Activated CD4-positive, alpha-beta T cell treated with anti-CD3 and anti-CD28 coated beads, Interleukin-2, Interleukin-4, amounts not matched to agents 100 ng/mL and 50 ng/mL, durations not matched to agents 16 hours and 8 hours (primary cell): ENCODE results near the gene SRSF2.
"Not testable (repeated sequence)": the region's sequence is repeated elsewhere in the genome, so short reads cannot be mapped to it uniquely, and the experiment has no call there.

Experiments
- DNase-seq: peaks from one replicate; pipeline ENCODE4 v3.0.0-alpha.2; 2020; ENCODE audit warnings: low spot score

SRSF2 gene

DNA sequence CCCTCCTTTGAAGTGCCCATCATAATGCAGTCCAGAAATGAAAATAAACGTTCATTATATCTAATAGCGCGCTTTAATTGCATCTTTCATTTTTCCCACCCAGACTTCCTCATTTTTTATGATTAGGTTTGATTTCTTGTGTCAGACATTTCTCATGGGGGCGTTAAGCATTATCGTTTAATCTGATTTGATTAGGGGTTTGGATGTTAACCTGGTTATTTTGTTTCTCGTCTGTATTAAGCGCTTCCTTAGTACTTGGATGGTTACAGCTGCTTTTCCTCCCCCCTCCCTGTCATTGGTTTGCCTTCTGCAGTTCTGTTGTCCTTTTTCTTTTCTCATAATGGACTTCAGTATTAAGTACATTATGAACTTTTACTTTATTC is 1.3 kb upstream of the SRSF2 start:
- DNase-seq, result no peak

DNA sequence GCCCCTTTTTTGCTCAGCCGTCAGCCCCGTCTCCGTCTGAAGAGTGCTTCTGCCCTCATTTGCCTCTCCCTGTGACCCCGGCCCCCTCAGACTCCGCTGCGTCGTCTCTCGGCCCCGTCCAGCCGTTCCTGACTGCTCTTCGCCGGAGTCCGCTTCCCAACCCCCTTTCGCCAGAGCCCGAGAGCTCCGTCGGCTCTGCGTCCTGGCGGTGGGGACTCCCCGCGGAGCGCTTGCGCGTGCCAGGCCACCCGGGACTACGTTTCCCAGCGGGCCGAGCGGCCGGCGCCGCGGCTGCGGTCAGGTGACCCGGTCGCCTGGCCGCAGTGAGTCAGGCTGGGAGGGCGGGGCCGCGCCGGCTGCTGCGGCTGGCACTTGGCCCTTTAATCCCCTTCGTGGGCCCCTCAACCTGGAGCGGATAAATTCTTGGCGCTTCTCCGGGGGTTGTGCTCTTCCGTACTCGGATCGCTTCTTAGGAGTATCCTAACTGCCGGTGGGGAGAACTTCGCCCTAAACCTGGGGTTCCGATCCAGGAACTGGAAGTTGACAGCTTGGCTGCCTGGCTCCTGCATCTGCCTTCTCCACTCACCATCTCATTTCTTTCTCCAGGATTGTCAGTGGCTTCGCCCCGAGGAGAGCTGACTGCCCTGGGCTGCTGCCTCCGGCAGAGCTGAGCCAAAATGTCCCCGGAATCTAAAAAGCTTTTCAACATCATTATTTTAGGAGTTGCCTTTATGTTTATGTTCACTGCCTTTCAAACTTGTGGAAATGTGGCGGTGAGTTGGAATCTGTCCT is 741 bp upstream of the SRSF2 start, which contains the start of gene MFSD11:
MFSD11 (plus strand) TSS at position 444 of the 792 bp plus-strand sequence; CDS start at position 678, 234 bp downstream.
- peak; percentile 94 for DNase-seq

DNA sequence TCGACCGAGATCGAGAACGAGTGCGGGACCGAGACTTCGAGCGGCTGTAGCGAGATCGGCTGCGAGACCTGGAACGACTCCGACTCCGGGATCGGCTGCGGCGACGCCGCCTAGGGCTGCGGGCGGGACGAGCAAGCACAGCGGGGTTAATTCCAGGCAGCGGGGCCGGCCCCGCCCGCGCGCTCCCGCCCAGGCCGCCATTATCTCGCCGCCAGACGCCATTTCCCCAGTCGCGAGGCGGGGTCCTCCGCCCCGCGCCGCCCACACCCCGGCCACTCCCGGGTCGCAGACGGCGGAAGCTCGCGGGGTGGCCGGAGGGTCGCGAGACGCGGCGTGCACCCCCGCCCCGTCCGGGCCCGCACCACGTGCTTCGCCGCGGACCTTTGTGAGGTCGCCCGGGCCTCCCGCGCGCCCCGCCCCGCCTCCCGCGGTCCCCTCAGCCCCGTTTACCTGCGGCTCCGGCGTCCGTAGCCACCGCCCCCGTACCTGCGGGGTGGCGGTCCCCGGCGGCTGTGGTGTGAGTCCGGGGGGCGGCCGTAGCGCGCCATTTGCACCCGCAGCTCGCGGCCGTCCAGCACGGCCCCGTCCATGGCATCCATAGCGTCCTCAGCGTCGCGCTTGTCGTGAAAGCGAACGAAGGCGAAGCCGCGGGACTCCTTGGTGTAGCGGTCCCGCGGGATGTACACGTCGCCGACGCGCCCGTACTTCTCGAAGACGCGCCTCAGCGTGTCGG is 616 bp downstream of the SRSF2 start:
- peak; percentile 62 for DNase-seq

DNA sequence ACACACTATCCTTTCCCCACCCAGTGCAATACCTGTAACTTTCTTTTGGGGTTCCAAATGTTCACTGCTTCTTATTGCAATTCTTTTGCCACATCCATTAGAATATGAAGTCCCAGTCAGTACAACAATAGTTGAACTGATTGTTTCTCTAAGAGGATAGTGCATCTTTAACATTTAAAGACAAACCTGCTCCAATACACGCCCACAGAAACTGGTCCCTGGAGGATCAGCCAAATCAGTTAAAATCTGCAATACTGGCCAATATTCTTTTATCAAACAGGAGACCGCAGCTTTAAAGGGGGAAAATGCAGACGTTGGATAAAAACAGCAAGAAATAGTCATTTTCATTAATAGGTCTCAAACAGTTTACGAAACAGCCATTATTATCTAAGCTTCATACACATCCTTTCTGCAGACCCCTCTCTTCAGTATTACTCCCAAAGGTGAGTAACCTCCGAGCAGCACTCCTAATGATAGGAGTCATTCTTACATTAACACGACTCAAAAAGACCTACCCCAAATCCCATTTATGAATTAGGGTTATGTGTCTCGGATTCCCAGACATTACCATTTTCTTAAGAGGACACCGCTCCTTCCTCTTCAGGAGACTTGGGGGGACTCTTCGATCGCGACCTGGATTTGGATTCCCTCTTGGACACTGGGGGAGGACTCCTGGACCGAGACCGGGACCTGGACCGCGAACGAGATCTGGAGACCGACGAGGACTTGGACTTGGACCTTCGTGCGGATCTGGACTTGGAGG is 1.4 kb downstream of the SRSF2 start:
- DNase-seq, result no peak

DNA sequence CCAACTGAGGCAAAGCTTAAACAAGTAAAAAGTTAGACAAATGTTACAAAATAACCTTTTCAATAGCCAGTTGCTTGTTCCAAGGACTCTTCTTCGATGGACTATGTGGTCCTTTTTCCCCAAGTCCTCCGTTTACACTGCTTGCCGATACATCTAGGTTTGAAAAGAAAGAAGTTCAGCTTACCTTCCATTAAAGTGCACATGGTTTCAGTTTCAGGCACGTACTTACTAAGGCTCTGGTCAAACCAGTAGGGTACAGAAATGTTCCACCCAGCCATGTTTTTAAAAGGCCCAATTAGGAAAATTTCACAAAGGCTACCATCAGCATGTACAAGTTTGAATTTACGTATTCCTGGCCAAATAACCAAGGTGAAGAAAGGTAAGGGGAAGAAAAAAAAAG is 2.1 kb downstream of the SRSF2 start:
- peak; percentile 58 for DNase-seq

DNA sequence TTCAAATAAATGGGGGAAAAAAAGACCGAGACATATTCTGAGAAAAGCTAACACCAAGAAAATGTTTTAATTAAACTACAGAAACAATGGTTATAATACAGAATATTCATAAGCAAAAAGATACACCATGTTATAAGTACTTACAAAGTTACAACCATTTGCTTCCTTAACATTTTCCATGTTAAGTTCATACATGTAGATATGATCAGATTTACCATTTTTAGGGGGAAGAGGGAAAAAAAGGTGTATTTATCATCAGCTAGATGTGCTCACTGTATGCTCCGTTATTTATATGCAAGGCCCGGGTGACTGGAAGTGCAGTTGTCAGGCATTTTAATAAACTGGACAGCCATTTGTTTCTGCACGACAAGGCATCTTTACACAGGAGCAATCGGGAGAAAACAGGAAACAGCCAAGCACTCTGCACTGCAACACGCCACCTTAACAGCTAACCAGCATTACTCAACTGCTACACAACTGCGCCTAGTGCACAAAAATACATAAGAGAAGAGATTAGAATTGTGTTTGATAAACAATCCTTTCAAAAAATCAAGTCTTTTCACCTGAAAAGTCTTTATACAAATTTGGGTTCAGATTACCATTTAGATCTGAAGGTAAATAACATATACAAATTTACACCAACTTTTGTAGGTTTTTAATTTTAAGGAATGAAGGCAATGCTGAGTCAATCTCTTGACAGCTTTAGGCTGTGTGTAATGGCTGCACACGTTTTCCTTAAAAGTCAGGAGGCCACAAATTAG is 2.9 kb downstream of the SRSF2 start:
- DNase-seq, result no peak

DNA sequence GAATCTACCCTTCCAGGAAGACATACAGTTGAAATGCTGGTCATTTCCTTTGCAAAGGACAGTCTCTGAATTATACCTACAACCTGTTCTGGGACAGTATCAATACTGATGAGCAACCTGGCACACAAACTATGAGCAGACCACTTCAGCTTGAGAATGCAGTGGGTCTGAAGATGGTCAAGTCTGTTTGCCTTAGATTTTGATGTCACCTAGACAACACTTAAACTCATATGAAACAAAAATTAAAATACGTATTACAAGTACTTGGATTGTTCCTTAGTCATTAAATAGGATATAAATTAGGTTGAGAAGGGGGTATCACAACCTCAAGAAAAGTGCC is 3.5 kb downstream of the SRSF2 start:
- no peak for DNase-seq

DNA sequence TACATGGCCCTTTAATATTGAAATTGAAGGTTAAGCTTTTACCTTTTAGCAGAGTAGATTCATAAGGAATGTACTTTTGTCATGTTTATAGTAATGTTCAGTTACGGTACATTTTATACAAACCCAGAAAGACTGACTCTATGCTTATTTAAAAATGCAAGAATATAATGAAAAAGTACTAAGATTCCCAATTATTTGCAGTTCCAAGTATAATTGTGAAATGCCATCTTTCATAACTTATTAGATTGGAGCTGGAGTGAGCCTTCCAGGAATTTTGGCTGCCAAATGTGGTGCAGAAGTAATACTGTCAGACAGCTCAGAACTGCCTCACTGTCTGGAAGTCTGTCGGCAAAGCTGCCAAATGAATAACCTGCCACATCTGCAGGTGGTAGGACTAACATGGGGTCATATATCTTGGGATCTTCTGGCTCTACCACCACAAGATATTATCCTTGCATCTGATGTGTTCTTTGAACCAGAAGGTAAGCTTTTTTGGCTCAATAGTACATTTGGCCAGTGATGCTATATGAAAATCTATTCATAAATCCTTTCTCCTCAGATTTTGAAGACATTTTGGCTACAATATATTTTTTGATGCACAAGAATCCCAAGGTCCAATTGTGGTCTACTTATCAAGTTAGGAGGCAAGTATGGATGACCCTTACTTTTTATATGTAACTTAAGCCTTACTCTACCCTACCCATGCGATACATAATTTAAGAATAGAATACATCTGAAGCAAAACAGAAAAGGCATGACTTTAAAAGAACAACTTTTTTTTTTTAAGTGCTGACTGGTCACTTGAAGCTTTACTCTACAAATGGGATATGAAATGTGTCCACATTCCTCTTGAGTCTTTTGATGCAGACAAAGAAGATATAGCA is 4.2 kb downstream of the SRSF2 start:
- no peak for DNase-seq

DNA sequence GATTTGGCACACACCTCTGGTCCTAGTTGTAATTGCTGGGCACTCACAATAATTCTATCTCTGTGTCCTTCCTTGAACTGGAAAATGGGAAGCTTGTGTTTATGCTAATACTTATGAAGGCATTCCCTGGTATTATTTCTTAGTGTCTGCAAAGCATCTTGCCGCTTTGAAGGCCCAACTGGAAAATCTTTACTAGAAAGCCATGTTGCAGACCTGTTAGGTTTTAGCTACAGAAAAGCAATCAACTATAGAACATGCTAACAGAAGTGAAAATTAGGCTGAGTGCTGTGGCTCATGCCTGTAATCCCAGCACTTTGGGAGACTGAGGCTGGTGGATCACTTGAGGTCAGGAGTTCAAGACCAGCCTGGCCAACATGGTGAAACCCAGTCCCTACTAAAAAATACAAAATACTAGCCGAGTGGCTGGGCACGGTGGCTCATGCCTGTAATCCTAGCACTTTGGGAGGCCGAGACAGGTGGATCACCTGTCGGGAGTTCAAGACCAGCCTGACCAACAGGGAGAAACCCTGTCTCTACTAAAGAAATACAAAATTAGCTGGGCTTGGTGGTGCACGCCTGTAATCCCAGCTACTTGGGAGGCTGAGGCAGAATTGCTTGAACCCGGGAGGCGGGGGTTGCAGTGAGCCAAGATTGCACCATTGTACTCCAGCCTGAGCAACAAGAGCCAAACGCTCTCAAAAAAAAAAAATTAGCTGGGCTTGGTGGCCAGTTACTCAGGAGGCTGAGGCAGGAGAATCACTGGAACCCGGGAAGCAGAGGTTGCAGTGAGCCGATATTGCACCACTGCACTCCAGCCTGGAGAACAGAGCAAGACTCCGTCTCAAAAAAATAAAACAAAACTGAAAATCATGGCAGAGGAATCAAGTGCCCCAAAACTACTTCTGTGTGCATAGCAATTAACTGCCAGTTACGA is 5.1 kb downstream of the SRSF2 start:
- DNase-seq, result not testable (repeated sequence)

DNA sequence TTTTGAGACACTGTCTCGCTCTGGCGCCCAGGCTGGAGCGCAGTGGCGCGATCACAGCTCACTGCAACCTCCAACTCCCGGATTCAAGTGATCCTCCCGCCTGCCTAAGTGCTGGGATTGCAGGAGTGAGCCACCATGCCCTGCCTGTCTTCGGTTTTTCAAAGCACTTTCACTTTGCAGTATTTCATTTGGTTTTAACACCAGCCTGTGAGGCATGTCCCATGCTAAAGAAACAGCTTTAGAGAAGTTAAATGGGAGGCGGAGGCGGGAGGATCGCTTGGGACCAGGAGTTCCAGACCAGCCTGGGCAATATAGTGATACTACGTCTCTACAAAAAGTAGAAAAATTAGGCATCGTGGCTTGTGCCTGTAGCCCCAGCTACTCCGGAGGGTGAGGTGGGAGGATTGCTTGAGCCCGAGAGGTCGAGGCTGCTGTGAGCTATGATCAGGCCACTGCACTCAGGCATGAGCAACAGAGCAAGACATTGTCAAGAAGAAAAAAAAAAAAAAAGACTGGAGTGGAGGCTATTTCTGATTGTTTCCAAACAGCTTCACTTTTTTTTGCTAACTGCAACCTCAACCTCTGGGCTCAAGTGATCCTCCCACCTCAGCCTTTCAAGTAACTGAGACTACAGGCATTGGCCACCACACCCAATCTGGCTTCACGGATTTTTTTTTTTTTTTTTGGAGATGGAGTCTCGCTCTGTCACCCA is 9.2 kb downstream of the SRSF2 start:
- no peak for DNase-seq

DNA sequence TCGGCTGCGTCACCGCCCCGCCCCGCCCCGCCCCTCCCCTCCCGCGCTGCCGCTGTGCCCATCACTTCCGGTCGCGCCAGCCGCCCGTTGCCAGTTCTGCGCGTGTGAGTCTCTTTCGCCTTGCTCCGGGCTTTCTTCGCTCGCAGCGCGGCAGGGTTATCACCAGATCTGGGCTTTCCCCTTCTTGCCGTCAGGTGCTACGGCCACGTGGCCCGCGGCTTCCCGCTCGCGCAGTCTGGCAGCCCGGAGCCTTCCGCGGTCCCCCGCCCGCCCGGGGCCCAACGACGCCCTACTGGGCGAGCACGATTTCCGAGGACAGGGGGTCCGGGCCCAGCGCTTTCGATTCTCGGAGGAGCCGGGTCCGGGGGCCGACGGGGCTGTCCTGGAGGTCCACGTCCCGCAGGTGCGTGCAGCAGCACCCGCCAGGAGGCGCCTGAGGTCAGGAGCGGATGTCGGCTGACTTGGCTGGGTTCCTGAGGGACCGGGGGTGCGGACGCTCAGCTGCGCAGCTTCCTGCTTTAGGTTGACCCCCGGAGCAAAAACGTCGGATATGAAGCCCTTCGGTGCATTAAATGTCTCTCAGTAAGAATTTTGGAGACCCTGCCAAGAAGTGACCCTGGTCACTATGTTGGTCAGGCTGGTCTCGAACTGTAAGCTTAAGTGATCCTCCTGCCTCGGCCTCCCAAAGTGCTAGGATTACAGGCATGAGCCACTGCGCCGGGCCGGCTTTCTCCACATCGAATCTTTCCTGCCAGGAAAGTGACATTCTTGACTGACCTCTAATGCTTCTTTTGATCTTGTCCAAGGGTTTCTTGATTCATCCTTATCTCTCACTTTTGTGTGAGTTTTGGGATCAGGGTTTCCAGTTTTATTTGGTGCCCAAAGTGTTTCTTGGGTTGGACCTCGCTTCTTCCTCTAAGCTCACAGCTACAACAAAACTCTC is 10.1 kb downstream of the SRSF2 start, which contains the start of gene METTL23:
METTL23 (plus strand) TSS at position 64 of the 943 bp plus-strand sequence. CDS start 2,872 bp downstream, outside the sequence.
- peak; percentile 78 for DNase-seq

DNA sequence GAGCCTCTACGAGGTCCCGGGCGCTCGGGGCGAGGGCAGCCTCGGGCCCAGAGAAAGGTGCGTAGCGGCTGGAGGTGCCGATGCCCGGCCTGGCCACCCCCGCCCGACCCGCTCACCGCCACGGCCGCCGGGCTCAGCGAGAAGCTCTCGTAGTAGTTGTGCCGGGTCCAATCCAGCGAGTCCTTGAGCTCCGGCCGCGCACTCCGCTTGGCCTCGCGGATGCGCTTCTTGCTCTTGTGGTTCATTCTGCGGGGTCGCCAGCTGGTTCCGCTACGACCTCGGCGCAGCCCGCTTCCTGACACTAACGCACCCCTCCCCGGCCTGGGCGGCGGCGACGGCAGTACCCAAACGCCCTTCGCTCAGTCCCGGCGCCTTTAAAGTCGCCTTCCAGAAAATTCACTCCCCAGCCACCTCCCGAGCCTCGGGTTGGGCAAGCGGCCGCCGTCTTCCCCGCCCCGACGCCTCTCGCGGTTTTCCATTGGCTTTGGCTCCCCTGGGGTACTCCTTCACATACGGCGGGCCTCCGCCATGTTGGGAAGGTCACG is 10.8 kb downstream of the SRSF2 start, which contains the start of gene JMJD6:
JMJD6 (minus strand) TSS at position 376 of the 545 bp plus-strand sequence; CDS start at position 245, 131 bp downstream.
- DNase-seq, result peak; percentile 99

DNA sequence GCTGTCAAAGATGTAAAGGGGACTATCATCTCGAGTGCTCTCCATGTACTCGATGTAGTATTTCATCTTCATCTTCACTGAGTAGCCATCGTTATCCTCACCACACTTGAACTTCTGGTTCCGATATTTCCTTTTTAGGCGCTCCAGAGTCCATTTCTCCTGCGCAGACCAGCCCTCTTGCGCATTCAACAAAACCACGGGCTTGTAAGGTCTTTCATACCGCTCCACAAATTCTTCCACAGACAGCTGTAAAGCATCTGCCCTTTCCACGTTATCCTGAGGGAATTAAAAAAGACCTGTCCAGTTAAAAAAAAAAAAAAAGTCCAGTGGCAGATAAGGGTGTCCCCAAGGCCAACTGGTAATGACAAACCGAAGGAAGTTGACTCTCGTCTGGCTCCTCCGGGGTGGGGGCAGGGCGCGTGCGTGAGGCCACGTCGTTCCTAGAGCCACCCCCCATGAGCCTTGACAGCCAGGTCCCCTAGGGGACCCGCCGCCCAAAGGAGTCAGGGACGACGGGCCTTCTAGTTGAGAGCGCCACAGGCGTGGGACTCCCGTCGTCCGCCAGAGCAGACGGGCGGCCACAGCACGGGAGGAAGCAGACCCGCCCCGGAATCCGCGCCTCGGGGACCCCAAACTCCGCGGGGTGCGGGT is 11.4 kb downstream of the SRSF2 start:
- peak; percentile 73 for DNase-seq

DNA sequence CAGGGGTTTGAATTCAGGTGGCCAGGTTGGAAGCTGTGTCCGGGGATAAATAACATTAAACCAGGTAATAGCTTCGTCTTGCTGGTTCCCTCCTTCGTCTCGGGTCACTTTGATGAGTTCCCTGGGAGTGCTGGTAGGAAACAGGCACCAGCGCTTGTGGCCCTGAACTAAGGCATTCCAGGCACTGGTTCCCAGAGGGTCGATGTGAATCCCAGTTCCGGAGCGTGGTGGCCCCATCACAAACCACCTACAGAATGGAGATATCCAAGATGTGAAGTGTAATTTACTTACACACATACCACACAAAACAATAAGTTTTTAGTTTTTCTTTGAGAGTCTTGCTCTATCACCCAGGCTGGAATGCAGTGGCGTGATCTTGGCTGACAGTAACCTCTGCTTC is 13.3 kb downstream of the SRSF2 start:
- no peak for DNase-seq

DNA sequence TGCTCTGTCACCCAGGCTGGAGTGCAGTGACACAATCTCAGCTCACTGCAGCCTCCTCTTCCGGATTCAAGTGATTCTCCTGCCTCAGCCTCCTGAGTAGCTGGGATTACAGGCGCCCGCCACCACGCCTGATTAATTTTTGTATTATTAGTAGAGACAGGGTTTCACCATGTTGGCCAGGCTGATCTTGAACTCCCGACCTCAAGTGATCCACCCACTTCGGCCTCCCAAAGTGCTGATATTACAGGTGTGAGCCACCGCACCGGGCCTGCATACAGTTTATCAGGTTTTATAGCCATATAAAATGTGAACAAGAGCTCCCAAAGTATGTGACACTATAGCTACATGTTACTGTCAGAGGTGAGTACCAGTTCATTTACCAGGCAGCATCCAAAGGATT is 14.2 kb downstream of the SRSF2 start:
- not testable (repeated sequence) for DNase-seq

DNA sequence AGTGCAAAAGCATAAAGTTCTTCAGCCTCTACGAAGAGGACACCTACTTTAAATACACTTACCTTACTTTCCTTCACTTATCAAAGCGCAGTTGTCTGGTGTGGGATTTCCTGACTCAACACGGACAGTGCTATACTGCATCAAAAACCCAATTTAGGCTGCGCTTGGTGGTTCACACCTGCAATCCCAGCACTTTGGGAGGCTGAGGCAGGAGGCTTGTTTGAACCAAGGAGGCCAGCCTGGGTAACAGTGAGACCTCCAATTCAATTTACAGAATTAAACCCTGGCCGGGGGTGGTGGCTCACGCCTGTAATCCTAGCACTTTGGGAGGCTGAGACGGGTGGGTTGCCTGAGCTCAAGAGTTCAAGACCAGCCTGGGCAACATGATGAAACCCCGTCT is 14.9 kb downstream of the SRSF2 start:
- no peak for DNase-seq

DNA sequence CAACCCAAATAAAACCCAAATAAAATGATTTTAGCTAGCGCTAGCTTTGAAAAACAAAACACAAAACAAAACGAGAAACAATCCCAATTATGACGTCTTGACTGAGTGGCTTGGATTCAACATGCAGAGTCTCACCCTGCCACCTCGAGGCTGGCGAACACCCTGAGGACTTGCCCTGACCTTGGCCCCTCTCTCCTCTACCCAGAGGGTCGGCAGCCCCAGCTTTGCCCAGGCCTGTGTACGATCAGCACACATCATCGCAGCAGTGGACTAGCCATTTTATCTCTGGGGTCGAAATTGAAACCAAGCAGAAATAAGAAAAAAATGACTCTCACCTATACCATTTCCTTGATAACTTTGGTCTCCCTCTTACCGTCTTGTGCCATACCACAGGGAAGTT is 15.7 kb downstream of the SRSF2 start:
- no peak for DNase-seq
